Measurements from ENCODE around the gene ITGB1BP2.

GRCh38 chrX:71291381-71291780 is 10.2 kb upstream of the ITGB1BP2 start:
- no peak for TF ChIP-seq MAX (IDR thresholded peaks at IDR 0.05; ENCODE audit: low read depth, low read length)
- TF ChIP-seq CTCF (IDR thresholded peaks at IDR 0.05; ENCODE audit: low read depth, low read length): no peak
